ENCODE results near the gene EHD3. TPM values are rescaled to one million over a fixed set of nuclear protein-coding genes. Genes with fewer than 3 reads are reported as not detected.
A peak's percentile ranks its signal among the peaks of the same experiment; 100 is the strongest.

Gene EHD3
- total and polyA plus RNA-seq, 4 donors, result 7.2 to 20.2 (median 13.2) TPM

DNA sequence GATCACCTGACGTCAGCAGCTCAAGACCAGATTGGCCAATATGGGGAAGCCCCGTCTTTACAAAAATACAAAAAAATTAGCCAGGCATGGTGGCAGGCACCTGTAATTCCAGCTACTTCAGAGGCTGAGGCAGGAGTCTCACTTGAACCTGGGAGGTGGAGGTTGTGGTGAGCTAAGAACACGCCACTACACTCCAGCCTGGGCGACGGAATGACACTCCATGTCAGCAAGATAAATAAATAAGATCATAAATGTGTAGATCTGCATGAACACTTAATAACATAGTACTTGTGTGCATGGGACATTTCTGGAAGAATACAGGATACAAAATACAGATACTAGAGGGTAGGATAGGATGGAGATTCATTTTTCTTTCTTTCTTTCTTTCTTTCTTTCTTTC is 9.1 kb downstream of the EHD3 start:
- Histone ChIP-seq H3K4me3 (ENCODE audit: low read depth in 1 of 3, low read length in 3 of 3) (no peak overlapping the region), H3K27me3 (ENCODE audit: control insufficient read depth in 4 of 4, insufficient read depth in 4 of 4, low read length in 3 of 4) (no peaks in the 10 kb centered on the region), H3K4me1 (ENCODE audit: control insufficient read depth in 4 of 4, insufficient read depth in 4 of 4, low read length in 3 of 4) (no peaks in the 10 kb centered on the region), H3K27ac (ENCODE audit: low read depth in 1 of 2, low read length in 2 of 2) (no peak overlapping the region), H3K36me3 (ENCODE audit: control insufficient read depth in 4 of 4, insufficient read depth in 3 of 4, low read depth in 1 of 4, low read length in 3 of 4) (no peaks in the 10 kb centered on the region), H3K9me3 (ENCODE audit: control insufficient read depth in 4 of 4, low read length in 3 of 4) (no peaks in the 10 kb centered on the region), H3K9ac (ENCODE audit: low read depth in 1 of 2, low read length in 2 of 2) (no peak overlapping the region)
- TF ChIP-seq, protein P1, sequence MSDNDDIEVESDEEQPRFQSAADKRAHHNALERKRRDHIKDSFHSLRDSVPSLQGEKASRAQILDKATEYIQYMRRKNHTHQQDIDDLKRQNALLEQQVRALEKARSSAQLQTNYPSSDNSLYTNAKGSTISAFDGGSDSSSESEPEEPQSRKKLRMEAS (IDR thresholded peaks at IDR 0.05), result no peak
- TF ChIP-seq RAD21 (IDR thresholded peaks at IDR 0.05), result no peak
- no peak for TF ChIP-seq HNF4A (conservative IDR thresholded peaks at IDR 0.05)
- TF ChIP-seq REST (IDR thresholded peaks at IDR 0.05), result no peak
- TF ChIP-seq, protein P2, sequence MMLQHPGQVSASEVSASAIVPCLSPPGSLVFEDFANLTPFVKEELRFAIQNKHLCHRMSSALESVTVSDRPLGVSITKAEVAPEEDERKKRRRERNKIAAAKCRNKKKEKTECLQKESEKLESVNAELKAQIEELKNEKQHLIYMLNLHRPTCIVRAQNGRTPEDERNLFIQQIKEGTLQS (IDR thresholded peaks at IDR 0.05), result no peak
- no peak for TF ChIP-seq HNF4G (IDR thresholded peaks at IDR 0.05)
- TF ChIP-seq EGR1 (IDR thresholded peaks at IDR 0.05; ENCODE audit: low read depth in 2 of 2), result no peak
- TF ChIP-seq, protein P3, sequence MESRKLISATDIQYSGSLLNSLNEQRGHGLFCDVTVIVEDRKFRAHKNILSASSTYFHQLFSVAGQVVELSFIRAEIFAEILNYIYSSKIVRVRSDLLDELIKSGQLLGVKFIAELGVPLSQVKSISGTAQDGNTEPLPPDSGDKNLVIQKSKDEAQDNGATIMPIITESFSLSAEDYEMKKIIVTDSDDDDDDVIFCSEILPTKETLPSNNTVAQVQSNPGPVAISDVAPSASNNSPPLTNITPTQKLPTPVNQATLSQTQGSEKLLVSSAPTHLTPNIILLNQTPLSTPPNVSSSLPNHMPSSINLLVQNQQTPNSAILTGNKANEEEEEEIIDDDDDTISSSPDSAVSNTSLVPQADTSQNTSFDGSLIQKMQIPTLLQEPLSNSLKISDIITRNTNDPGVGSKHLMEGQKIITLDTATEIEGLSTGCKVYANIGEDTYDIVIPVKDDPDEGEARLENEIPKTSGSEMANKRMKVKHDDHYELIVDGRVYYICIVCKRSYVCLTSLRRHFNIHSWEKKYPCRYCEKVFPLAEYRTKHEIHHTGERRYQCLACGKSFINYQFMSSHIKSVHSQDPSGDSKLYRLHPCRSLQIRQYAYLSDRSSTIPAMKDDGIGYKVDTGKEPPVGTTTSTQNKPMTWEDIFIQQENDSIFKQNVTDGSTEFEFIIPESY (IDR thresholded peaks at IDR 0.05), result no peak
- TF ChIP-seq YY1 (IDR thresholded peaks at IDR 0.05), result no peak
- no peak for TF ChIP-seq GABPA (IDR thresholded peaks at IDR 0.05 in 1 of 2, conservative IDR thresholded peaks at IDR 0.05 in 1 of 2)
- no peak for TF ChIP-seq TAF1 (conservative IDR thresholded peaks at IDR 0.05)
- TF ChIP-seq SP1 (IDR thresholded peaks at IDR 0.05), result no peak
- TF ChIP-seq NR2F2 (IDR thresholded peaks at IDR 0.05), result no peak
- no peak for TF ChIP-seq FOXA1 (IDR thresholded peaks at IDR 0.05)
- TF ChIP-seq CTCF (IDR thresholded peaks at IDR 0.05; ENCODE audit: low read depth, low read length, missing input control), result no peak
- TF ChIP-seq FOXA2 (IDR thresholded peaks at IDR 0.05), result no peak
- no peak for TF ChIP-seq RXRA (IDR thresholded peaks at IDR 0.05)
- no peak for TF ChIP-seq JUND (IDR thresholded peaks at IDR 0.05)
- DNase-seq (ENCODE audit: low spot score), result peak; percentile 6
- WGBS, result 87% methylated on average over 5 of the region's 5 CpGs
